ENCODE data around the gene FOXP1.

GRCh38 chr3:71094658-71095209, 488.8 kb downstream of the FOXP1 start:
- TF ChIP-seq POLR2AphosphoS5 (IDR thresholded peaks at IDR 0.05): no peak
- TF ChIP-seq EP300 (conservative IDR thresholded peaks at IDR 0.05; ENCODE audit: poor library complexity, severe bottlenecking): no peak
- no peak for TF ChIP-seq EZH2 (IDR thresholded peaks at IDR 0.05; ENCODE audit: borderline replicate concordance, insufficient read depth, low read length, poor library complexity, severe bottlenecking)
